COLO668 (cell line): ENCODE data around the gene MCRS1.

Experiments used
- DNase-seq: peaks from one replicate; lab custom pipeline; 2025; ENCODE audit not compliant: unreplicated experiment; lab: John Stamatoyannopoulos, UW

MCRS1 gene

GRCh38 chr12:49556391-49557186 is 11.4 kb downstream of the MCRS1 start:
- no peak for DNase-seq

GRCh38 chr12:49555631-49556390 is 12.1 kb downstream of the MCRS1 start:
- no peak for DNase-seq

- DNase-seq, result no peak
These were observed 13.7 kb downstream of the MCRS1 start for GRCh38 chr12:49554266-49554665.

GRCh38 chr12:49553512-49554088 is 14.3 kb downstream of the MCRS1 start:
- no peak for DNase-seq

- no peak for DNase-seq
These were observed 15.0 kb downstream of the MCRS1 start for GRCh38 chr12:49552899-49553298.

- DNase-seq, result no peak
These were observed 15.5 kb downstream of the MCRS1 start for GRCh38 chr12:49552425-49552824.

- no peak for DNase-seq
These were observed 15.9 kb downstream of the MCRS1 start for GRCh38 chr12:49552014-49552413.

GRCh38 chr12:49550693-49551252 is 17.2 kb downstream of the MCRS1 start:
- DNase-seq, result peak; percentile 4

- DNase-seq, result peak; percentile 88
These were observed 17.9 kb downstream of the MCRS1 start for GRCh38 chr12:49549735-49550692.

- DNase-seq, result peak; percentile 17
These were observed 18.9 kb downstream of the MCRS1 start for GRCh38 chr12:49548822-49549648.

- DNase-seq, result no peak
These were observed 19.5 kb downstream of the MCRS1 start for GRCh38 chr12:49548481-49548821.

- DNase-seq, result no peak
These were observed 20.8 kb downstream of the MCRS1 start for GRCh38 chr12:49547090-49547690.

- no peak for DNase-seq
These were observed 21.5 kb downstream of the MCRS1 start for GRCh38 chr12:49546481-49546880.

- no peak for DNase-seq
These were observed 22.1 kb downstream of the MCRS1 start for GRCh38 chr12:49545815-49546214.

GRCh38 chr12:49543914-49544815 is 23.8 kb downstream of the MCRS1 start:
- no peak for DNase-seq

GRCh38 chr12:49543221-49543913 is 24.6 kb downstream of the MCRS1 start:
- no peak for DNase-seq

GRCh38 chr12:49542592-49543160 is 25.3 kb downstream of the MCRS1 start:
- no peak for DNase-seq
